H1 (cell line): Measurements from ENCODE around the gene KRTAP4-12. TPM values are rescaled to one million over a fixed set of nuclear protein-coding genes. Genes with fewer than 3 reads are reported as not detected.

Source experiments
- CTCF ChIA-PET: fragments of 300-600 bp; sonication (Branson Sonifier 250); formaldehyde crosslinking; loops from one replicate; lab custom pipeline; 2021; ENCODE audit not compliant: partially characterized antibody; lab: Charles Lee
- POLR2A ChIA-PET: fragments of 300-600 bp; sonication (Branson Sonifier 250); formaldehyde crosslinking; loops from one replicate; lab custom pipeline; 2021; ENCODE audit warnings: inconsistent platforms; ENCODE audit not compliant: partially characterized antibody; lab: Charles Lee
- DNase-seq, 2 experiments: peaks; one replicate each; pipeline versions ENCODE4 v3.0.0 to v3.0.0-alpha.2; 2010 to 2022; ENCODE audit warnings: low spot score in 2 of 2, low read depth in 1 of 2, mixed read lengths in 1 of 2
- FAIRE-seq: peaks from 2 replicates; lab custom pipeline; 2011; peaks lifted over from hg19 to GRCh38; lab: Jason Lieb, UNC
- H2AFZ ChIP-seq: 2 replicates; pipeline ENCODE4 v1.8.1; 2012; ENCODE audit warnings: low read length, inconsistent platforms
- H2AK5ac ChIP-seq: 2 replicates; pipeline ENCODE4 v1.6.1; 2013; ENCODE audit warnings: low read depth, low read length
- H2BK120ac ChIP-seq: replicated peaks from 2 replicates; pipeline ENCODE3; 2013; ENCODE audit warnings: low read depth, low read length, inconsistent platforms
- H2BK12ac ChIP-seq: 2 replicates; pipeline ENCODE4 v1.6.1; 2013; ENCODE audit warnings: low read depth, low read length
- H2BK15ac ChIP-seq: 2 replicates; pipeline ENCODE4 v1.6.1; 2013; ENCODE audit warnings: low read length
- H2BK20ac ChIP-seq: 2 replicates; pipeline ENCODE4 v1.6.1; 2013; ENCODE audit warnings: low read length
- H2BK5ac ChIP-seq: 2 replicates; pipeline ENCODE4 v1.6.1; 2013; ENCODE audit warnings: low read depth, low read length
- H3K14ac ChIP-seq: 2 replicates; pipeline ENCODE4 v1.6.1; 2013; ENCODE audit warnings: inconsistent platforms; ENCODE audit not compliant: insufficient read length
- H3K18ac ChIP-seq: 2 replicates; pipeline ENCODE4 v1.6.1; 2013; ENCODE audit warnings: low read length; ENCODE audit errors: extremely low read depth
- H3K23ac ChIP-seq: 2 replicates; pipeline ENCODE4 v1.6.1; 2013; ENCODE audit warnings: inconsistent platforms; ENCODE audit not compliant: insufficient read length
- H3K23me2 ChIP-seq: 2 replicates; pipeline ENCODE4 v1.6.1; 2013; ENCODE audit warnings: low read depth, low read length
- H3K27ac ChIP-seq: 2 replicates; pipeline ENCODE4 v1.6.1; 2011; ENCODE audit warnings: low read depth, low read length, inconsistent platforms
- H3K27me3 ChIP-seq, 4 experiments: replicated peaks in 1 of 4; 1 replicate in 1 of 4; 2 replicates in 3 of 4; pipeline versions ENCODE4 v1.6.1 to v1.8.1; 2011 to 2013; ENCODE audit warnings: low read length in 3 of 4, mild to moderate bottlenecking in 3 of 4, inconsistent platforms in 2 of 4, mixed read lengths in 2 of 4, moderate library complexity in 1 of 4; ENCODE audit not compliant: control insufficient read depth in 3 of 4, insufficient read depth in 3 of 4; ENCODE audit errors: extremely low read depth in 1 of 4
- H3K36me3 ChIP-seq, 4 experiments: 2 replicates each; pipeline versions ENCODE4 v1.6.1 to v1.8.1; 2011 to 2013; ENCODE audit warnings: mild to moderate bottlenecking in 4 of 4, low read length in 3 of 4, moderate library complexity in 2 of 4, control low read depth in 1 of 4, inconsistent platforms in 1 of 4; ENCODE audit not compliant: insufficient read depth in 4 of 4, control insufficient read depth in 2 of 4
- H3K4ac ChIP-seq: replicated peaks from 2 replicates; pipeline ENCODE3; 2013; ENCODE audit warnings: low read length, low read depth, mixed read lengths, inconsistent platforms; ENCODE audit not compliant: insufficient read length
- H3K4me1 ChIP-seq, 4 experiments: replicated peaks in 1 of 4; 1 replicate in 1 of 4; 2 replicates in 3 of 4; pipeline versions ENCODE4 v1.6.1 to v1.8.1; 2011 to 2013; ENCODE audit warnings: low read length in 3 of 4, inconsistent platforms in 2 of 4, mixed read lengths in 1 of 4; ENCODE audit not compliant: insufficient read depth in 4 of 4, control insufficient read depth in 3 of 4
- H3K4me2 ChIP-seq, 2 experiments: 2 replicates each; pipeline versions ENCODE4 v1.6.1 to v1.8.1; 2011 to 2013; ENCODE audit warnings: low read depth in 2 of 2, low read length in 2 of 2, control low read depth in 1 of 2, inconsistent platforms in 1 of 2, mild to moderate bottlenecking in 1 of 2; ENCODE audit not compliant: insufficient read depth in 1 of 2
- H3K4me3 ChIP-seq, 4 experiments: fragments of 200-600, 300-600 bp in 1 of 4; sonication (generic), shearing (Covaris generic), sonication (Bioruptor Twin) in 1 of 4; 2 replicates each; pipeline versions ENCODE4 v1.5.1 to v1.8.1; 2011 to 2016; ENCODE audit warnings: low read length in 4 of 4, low read depth in 3 of 4, control low read depth in 2 of 4, inconsistent platforms in 2 of 4, mild to moderate bottlenecking in 2 of 4, mixed read lengths in 1 of 4, moderate library complexity in 1 of 4; ENCODE audit not compliant: insufficient read depth in 2 of 4; ENCODE audit errors: extremely low read depth in 1 of 4
- H3K56ac ChIP-seq: replicated peaks from 2 replicates; pipeline ENCODE3; 2013; ENCODE audit warnings: low read depth, mild to moderate bottlenecking, mixed read lengths, low read length, inconsistent platforms; ENCODE audit not compliant: insufficient read length
- H3K79me1 ChIP-seq: 2 replicates; pipeline ENCODE4 v1.6.1; 2013; ENCODE audit warnings: low read depth, low read length, control low read depth
- H3K79me2 ChIP-seq, 2 experiments: 2 replicates each; pipeline versions ENCODE4 v1.6.1 to v1.8.1; 2012 to 2013; ENCODE audit warnings: low read length in 2 of 2, mild to moderate bottlenecking in 2 of 2, inconsistent platforms in 1 of 2; ENCODE audit not compliant: insufficient read depth in 2 of 2, control insufficient read depth in 1 of 2
- H3K9ac ChIP-seq, 4 experiments: replicated peaks in 1 of 4; 1 replicate in 1 of 4; 2 replicates in 3 of 4; pipeline versions ENCODE4 v1.6.1 to v1.8.1; 2011 to 2013; ENCODE audit warnings: low read depth in 3 of 4, low read length in 3 of 4, control low read depth in 2 of 4, mild to moderate bottlenecking in 2 of 4, moderate library complexity in 2 of 4, inconsistent platforms in 1 of 4; ENCODE audit errors: extremely low read depth in 1 of 4
- H3K9me3 ChIP-seq, 2 experiments: 2 replicates each; pipeline versions ENCODE4 v1.6.1 to v1.8.1; 2012 to 2013; ENCODE audit warnings: mild to moderate bottlenecking in 2 of 2, moderate library complexity in 2 of 2, control low read depth in 1 of 2, inconsistent platforms in 1 of 2, low read depth in 1 of 2, low read length in 1 of 2, mixed read lengths in 1 of 2; ENCODE audit not compliant: insufficient read depth in 2 of 2
- H4K20me1 ChIP-seq, 2 experiments: replicated peaks in 1 of 2; 2 replicates each; pipeline versions ENCODE3 to v1.8.1; 2011 to 2013; ENCODE audit warnings: inconsistent platforms in 2 of 2, low read length in 2 of 2, mild to moderate bottlenecking in 1 of 2; ENCODE audit not compliant: insufficient read depth in 2 of 2, control insufficient read depth in 1 of 2
- H4K5ac ChIP-seq: 2 replicates; pipeline ENCODE4 v1.6.1; 2013; ENCODE audit warnings: low read length, low read depth, mixed read lengths, inconsistent platforms; ENCODE audit not compliant: insufficient read length
- H4K8ac ChIP-seq: 2 replicates; pipeline ENCODE4 v1.8.0; 2013; ENCODE audit warnings: mild to moderate bottlenecking, moderate library complexity, low read length, inconsistent platforms; ENCODE audit not compliant: insufficient read depth; ENCODE audit errors: extremely low read depth
- H4K91ac ChIP-seq: replicated peaks from 2 replicates; pipeline ENCODE3; 2013; ENCODE audit warnings: low read length, mixed read lengths, inconsistent platforms; ENCODE audit not compliant: insufficient read length
- CHD2 ChIP-seq: IDR thresholded peaks from 2 replicates; pipeline ENCODE4 v1.6.1; 2012; ENCODE audit warnings: low read length, improper control_type of control experiment
- CTBP2 ChIP-seq: IDR thresholded peaks from 2 replicates; pipeline ENCODE4 v1.7.0; 2011; ENCODE audit warnings: borderline replicate concordance, mild to moderate bottlenecking, moderate library complexity, mixed read lengths, low read length; ENCODE audit not compliant: insufficient read depth, insufficient read length
- RXRA ChIP-seq: IDR thresholded peaks from 2 replicates; pipeline ENCODE4 v1.6.1; 2011; ENCODE audit warnings: low read depth, mild to moderate bottlenecking, low read length, moderate library complexity; ENCODE audit not compliant: insufficient read depth
- SIN3A ChIP-seq, 2 experiments: IDR thresholded peaks in 1 of 2; conservative IDR thresholded peaks in 1 of 2; 2 replicates each; pipeline ENCODE4 v1.6.1; 2011 to 2012; ENCODE audit warnings: low read length in 2 of 2, improper control_type of control experiment in 1 of 2, low read depth in 1 of 2, mild to moderate bottlenecking in 1 of 2
- TAF7 ChIP-seq: optimal IDR thresholded peaks from 2 replicates; pipeline ENCODE3; 2011; ENCODE audit warnings: low read depth, mild to moderate bottlenecking, inconsistent platforms, low read length, moderate library complexity, borderline replicate concordance
- ZNF274 ChIP-seq: IDR thresholded peaks from 2 replicates; pipeline ENCODE4 v1.7.0; 2012; ENCODE audit warnings: low read length, borderline replicate concordance; ENCODE audit errors: extremely low read depth
- WGBS, 2 experiments: shearing (Covaris generic) in 1 of 2; methylation state at CpG; one replicate each; pipeline versions ENCODE4 v1.1.6 to v1.1.7; 2013 to 2015; ENCODE audit warnings: low lambda C conversion rate in 2 of 2, mixed read lengths in 2 of 2, inconsistent platforms in 1 of 2, low coverage in 1 of 2, missing lambda C conversion rate in 1 of 2; ENCODE audit not compliant: insufficient replicate concordance in 2 of 2, insufficient coverage in 1 of 2, insufficient read length in 1 of 2; ENCODE audit errors: extremely low coverage in 1 of 2, missing lambda C conversion rate in 1 of 2; 5-methylcytosine and 5-hydroxymethylcytosine counted together
- polyA plus RNA-seq, 7 experiments: library from polyadenylated mRNA; depleted of rRNA in 3 of 7; stranded (reverse) in 5 of 7; unstranded in 2 of 7; fragments of >200 nt in 5 of 7; fragments of 200-250 nt in 2 of 7; gene quantifications; 1 replicate in 5 of 7; 2 replicates in 1 of 7; 4 replicates in 1 of 7; pipeline versions ENCODE4 v1.2.1 to v1.2.3, GENCODE V29; 2011 to 2013; ENCODE audit warnings: missing spikeins in 2 of 7, mixed read lengths in 2 of 7
- total RNA-seq: library from RNA; stranded (reverse); fragmentation: NEBNext Ultra II Directional; extraction: Animal tissue kit (Norgen Biotek cat#: 25700); gene quantifications from 2 replicates; pipeline ENCODE4 v1.2.1, GENCODE V29; 2021

KRTAP4-12 gene
- total and polyA plus RNA-seq, 2 of the 8 experiments (the other 6 are each of a cell fraction or from before 2014, with no cell fraction given), result not detected

DNA sequence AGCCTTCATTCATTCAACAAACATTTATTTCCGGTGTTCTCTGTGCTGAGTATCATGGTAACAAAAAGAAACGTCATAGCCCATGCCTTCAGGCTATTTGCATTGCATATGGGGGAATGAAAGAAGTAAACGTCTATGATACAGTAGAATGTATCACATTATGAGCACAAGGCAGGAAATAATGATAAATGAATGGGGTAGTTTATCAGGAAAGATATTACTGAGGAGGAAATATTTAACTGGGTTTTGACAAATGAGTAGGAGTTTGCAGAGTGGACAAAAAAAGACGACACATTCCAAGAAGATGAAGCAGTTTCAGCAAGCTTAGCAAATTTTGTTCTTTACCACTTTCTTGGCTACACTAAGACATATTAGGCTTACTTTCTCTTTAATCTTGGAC, 41.4 kb downstream of the KRTAP4-12 start:
- WGBS, 2 experiments, result 60% methylated on average over 4 of the region's 4 CpGs; no CpG with 5 or more reads in 1 of the 2 experiments
- Histone ChIP-seq H4K8ac (no peak overlapping the region), H2AK5ac (no peak overlapping the region), H4K91ac (no peak overlapping the region), H2BK12ac (no peak overlapping the region), H2BK20ac (no peak overlapping the region), H3K79me1 (no peaks in the 10 kb centered on the region), H3K79me2 (no peaks in the 10 kb centered on the region), H3K36me3 (no peaks in the 10 kb centered on the region), H3K27ac (no peak overlapping the region), H2BK15ac (no peak overlapping the region), H4K5ac (no peak overlapping the region), H3K23me2 (no peaks in the 10 kb centered on the region), H3K23ac (no peak overlapping the region), H3K9me3 (no peaks in the 10 kb centered on the region), H3K4me2 (no peak overlapping the region), H3K9ac (no peak overlapping the region), H2BK120ac (no peak overlapping the region), H2AFZ (no peak overlapping the region), H4K20me1 (no peaks in the 10 kb centered on the region), H2BK5ac (no peak overlapping the region), H3K4ac (no peak overlapping the region), H3K27me3 (no peaks in the 10 kb centered on the region), H3K4me3 (no peak overlapping the region), H3K18ac (no peak overlapping the region), H3K14ac (no peak overlapping the region), H3K4me1 (peaks cover 0 to 1% (median 0%) of the 10 kb centered on the region in 4 experiments; a peak in 1 of 7 replicates), H3K56ac (no peak overlapping the region)
- ChIA-PET POLR2A (no interaction called here), CTCF (no interaction called here)
- TF ChIP-seq SIN3A (conservative IDR thresholded peaks at IDR 0.05 in 1 of 2, IDR thresholded peaks at IDR 0.05 in 1 of 2; ENCODE audit: low read depth in 1 of 2, low read length in 2 of 2), result no peak
- TF ChIP-seq RXRA, result no peak
- TF ChIP-seq CHD2, result no peak
- no peak for TF ChIP-seq CTBP2
- TF ChIP-seq TAF7, result no peak
- no peak for TF ChIP-seq ZNF274
- DNase-seq, result no peak
- no peak for FAIRE-seq
